IPS DF 6.9 (cell line): ENCODE results near the gene MADCAM1.

Experiments
- DNase-seq: peaks from one replicate; pipeline ENCODE4 v3.0.0-alpha.2; 2013; ENCODE audit warnings: low read depth, low spot score
- H3K27ac ChIP-seq: one replicate; pipeline ENCODE4 v1.5.1; 2013; ENCODE audit warnings: low read length, control low read depth
- H3K27me3 ChIP-seq: 2 replicates; pipeline ENCODE4 v1.6.1; 2013; ENCODE audit warnings: mild to moderate bottlenecking, low read length; ENCODE audit not compliant: control insufficient read depth, insufficient read depth
- H3K36me3 ChIP-seq: 2 replicates; pipeline ENCODE4 v1.6.1; 2013; ENCODE audit warnings: low read length; ENCODE audit not compliant: control insufficient read depth, insufficient read depth
- H3K4me1 ChIP-seq: 2 replicates; pipeline ENCODE4 v1.6.1; 2013; ENCODE audit warnings: low read length; ENCODE audit not compliant: control insufficient read depth, insufficient read depth
- H3K4me3 ChIP-seq: 2 replicates; pipeline ENCODE4 v1.5.1; 2013; ENCODE audit warnings: mild to moderate bottlenecking, low read length
- H3K9me3 ChIP-seq: 2 replicates; pipeline ENCODE4 v1.6.1; 2013; ENCODE audit warnings: low read length, inconsistent platforms; ENCODE audit not compliant: control insufficient read depth, insufficient read depth
- WGBS: extraction: QIAGEN DNeasy Blood & Tissue Kit; methylation state at CpG from one replicate; pipeline ENCODE4 v1.1.7; 2013; ENCODE audit warnings: mixed read lengths, missing lambda C conversion rate; ENCODE audit not compliant: insufficient read length, insufficient coverage; 5-methylcytosine and 5-hydroxymethylcytosine counted together

MADCAM1 gene

GRCh38 chr19:489418-490196, 6.7 kb upstream of the MADCAM1 start:
- H3K27ac ChIP-seq, result no peak overlapping the region
- WGBS, result no CpG with 5 or more reads among the region's 61 CpGs
- H3K9me3 ChIP-seq, result no peaks in the 10 kb centered on the region
- peaks cover 10% of the 10 kb centered on the region for H3K4me1 ChIP-seq
- no peaks in the 10 kb centered on the region for H3K27me3 ChIP-seq
- DNase-seq, result no peak
- no peaks in the 10 kb centered on the region for H3K36me3 ChIP-seq
- peak overlapping the region; percentile 91 for H3K4me3 ChIP-seq

DNA sequence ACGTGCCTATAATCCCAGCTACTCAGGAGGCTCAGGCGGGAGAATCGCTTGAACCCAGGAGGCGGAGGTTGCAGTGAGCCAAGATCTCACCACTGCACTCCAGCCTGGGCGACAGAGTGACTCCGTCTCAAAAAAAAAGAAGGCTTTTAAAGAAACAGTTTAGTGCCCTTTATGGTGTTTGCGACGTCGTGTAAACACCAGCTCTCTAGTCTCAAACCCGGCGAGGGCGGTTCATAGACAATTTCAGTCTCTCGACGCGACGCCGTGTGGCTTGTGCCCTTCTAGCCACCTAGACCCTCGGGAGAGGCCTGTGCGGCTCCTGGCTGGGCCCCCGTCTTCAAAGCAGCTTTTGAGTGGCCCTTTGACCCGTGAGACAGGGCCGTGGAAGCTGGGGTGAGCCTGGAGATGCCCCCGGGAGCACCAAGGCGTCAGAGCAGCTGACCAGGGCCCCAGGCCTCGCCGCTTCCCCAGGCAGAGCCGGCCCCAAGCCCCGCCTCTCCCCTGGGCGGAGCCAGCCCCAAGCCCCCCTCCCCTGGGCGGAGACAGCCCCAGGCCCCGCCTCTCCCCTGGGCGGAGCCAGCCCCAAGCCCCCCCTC, 5.0 kb upstream of the MADCAM1 start:
- no peak overlapping the region for H3K4me3 ChIP-seq
- no peaks in the 10 kb centered on the region for H3K36me3 ChIP-seq
- no peaks in the 10 kb centered on the region for H3K9me3 ChIP-seq
- no peaks in the 10 kb centered on the region for H3K27me3 ChIP-seq
- WGBS, result no CpG with 5 or more reads among the region's 32 CpGs
- H3K4me1 ChIP-seq, result peaks cover 6% of the 10 kb centered on the region
- DNase-seq, result no peak
- H3K27ac ChIP-seq, result no peak overlapping the region

DNA sequence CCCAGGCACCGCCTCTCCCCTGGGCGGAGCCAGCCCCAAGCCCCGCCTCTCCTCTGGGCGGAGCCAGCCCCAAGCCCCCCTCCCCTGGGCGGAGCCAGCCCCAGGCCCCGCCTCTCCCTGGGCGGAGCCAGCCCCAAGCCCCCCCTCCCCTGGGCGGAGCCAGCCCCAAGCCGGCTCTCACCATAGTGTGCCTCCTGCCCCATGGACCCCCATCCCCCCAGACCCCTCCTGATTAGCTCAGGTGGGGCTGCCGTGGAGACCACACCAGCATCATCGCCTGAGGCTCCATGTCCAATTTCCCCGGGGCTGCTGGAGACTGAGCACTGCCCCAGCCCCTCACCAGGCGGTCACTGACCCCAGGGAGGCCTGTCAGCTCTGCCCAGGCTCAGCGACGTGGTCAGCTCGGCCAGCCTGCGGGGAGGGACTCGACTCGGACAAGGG, 4.2 kb upstream of the MADCAM1 start:
- H3K9me3 ChIP-seq, result no peaks in the 10 kb centered on the region
- H3K27ac ChIP-seq, result no peak overlapping the region
- no CpG with 5 or more reads among the region's 19 CpGs for WGBS
- no peak for DNase-seq
- no peaks in the 10 kb centered on the region for H3K36me3 ChIP-seq
- no peaks in the 10 kb centered on the region for H3K27me3 ChIP-seq
- H3K4me3 ChIP-seq, result no peak overlapping the region
- peaks cover 6% of the 10 kb centered on the region for H3K4me1 ChIP-seq

DNA sequence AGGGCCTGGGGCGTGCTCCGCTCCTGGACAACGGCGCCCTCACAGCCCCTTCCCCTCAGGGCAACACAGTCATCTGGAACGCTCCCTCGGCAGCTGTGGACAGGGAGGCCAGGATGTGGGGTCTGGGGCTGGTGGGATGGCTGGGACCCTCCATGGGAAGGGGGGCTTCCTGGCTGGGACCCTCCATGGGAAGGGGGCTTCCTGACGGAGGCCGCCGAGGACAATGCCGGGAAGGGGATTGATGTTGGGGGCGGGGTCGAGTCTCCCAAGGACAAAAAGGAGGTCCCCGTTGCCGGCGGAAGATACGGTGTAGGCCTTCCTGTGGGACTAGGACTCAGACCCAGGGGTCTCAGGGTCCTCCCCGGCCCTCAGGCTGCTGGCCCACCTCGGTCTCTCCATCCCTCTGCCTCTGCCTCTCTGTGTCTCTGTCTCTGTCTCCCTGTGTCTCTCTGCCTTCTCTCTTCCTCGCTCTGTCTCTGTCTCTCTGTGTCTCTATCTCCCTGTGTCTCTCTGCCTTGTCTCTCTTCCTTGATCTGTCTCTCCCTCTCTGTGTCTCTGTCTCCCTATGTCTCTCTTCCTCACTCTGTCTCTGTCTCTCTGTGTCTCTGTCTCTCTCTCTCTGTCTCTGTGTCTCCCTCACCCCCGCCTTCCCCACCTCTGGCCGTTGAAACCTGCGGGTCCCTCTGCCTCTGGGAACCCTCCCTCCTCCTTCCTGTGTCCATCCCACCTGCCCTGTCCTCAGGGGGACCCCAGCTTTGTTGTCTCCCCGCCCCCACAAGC, 2.7 kb upstream of the MADCAM1 start:
- DNase-seq, result no peak
- Histone ChIP-seq H3K9me3 (no peaks in the 10 kb centered on the region), H3K36me3 (no peaks in the 10 kb centered on the region), H3K4me1 (peaks cover 6% of the 10 kb centered on the region), H3K27me3 (peaks cover 5% of the 10 kb centered on the region; the same call in 1 of the 2 replicates), H3K27ac (no peak overlapping the region), H3K4me3 (no peak overlapping the region)
- WGBS, result no CpG with 5 or more reads among the region's 23 CpGs

DNA sequence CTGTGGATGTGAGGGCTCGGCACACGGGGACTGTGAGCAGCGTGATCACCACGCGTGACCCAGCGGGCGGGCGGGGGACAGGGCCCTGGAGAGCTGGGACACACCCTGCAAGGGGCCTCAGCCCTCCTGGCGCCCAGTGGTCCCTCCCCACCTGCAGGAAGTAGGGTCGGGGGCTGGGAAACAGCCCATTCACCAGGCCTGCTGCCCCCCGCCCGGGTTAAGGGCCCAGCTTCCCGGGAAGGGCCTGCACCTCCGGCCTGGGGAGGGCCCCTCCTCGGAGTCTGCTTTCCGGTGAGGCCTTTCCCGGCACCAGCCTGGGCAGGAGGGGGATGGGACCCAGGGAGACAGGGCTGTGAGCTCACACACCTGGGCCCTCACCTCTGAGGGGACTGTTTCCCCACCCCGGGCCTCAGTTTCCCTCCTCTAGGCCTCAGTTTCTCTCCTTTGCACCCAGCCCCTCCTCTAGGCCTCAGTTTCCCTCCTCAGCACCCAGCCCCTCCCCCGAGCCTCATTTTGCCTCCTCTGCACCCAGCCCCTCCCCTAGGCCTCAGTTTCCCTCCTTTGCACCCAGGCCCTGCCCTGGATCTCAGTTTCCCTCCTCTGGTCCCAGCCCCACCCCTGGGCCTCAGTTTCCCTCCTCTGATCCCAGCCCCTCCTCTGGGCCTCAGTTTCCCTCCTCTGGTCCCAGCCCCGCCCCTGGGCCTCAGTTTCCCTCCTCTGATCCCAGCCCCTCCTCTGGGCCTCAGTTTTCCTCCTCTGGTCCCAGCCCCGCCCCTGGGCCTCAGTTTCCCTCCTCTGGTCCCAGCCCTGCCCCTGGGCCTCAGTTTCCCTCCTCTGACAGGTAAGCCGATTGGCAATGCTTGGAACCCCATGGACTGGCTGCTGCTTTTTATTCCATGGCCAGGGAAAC, 1.9 kb upstream of the MADCAM1 start:
- WGBS, result no CpG with 5 or more reads among the region's 22 CpGs
- peaks cover 10% of the 10 kb centered on the region; the same call in 1 of the 2 replicates for H3K27me3 ChIP-seq
- H3K4me3 ChIP-seq, result no peak overlapping the region
- H3K4me1 ChIP-seq, result peaks cover 6% of the 10 kb centered on the region
- H3K9me3 ChIP-seq, result no peaks in the 10 kb centered on the region
- no peaks in the 10 kb centered on the region for H3K36me3 ChIP-seq
- no peak for DNase-seq
- no peak overlapping the region for H3K27ac ChIP-seq

DNA sequence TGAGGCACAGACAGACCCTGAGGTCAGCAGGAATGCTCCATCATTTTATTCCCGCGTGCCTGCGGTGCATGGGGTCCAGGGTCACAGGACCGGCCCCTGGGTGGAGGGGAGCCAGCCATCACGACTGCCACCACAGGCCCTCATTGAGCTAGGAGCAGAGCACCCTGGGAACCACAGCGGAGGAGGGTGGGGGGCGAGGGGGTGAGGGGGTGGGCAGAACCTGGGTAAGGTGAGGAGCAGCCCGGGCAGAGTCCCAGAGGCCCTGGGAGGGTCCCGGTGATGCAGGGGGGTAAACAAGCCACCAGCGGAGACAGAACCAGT, 1.2 kb upstream of the MADCAM1 start:
- Histone ChIP-seq H3K27me3 (peaks cover 11% of the 10 kb centered on the region; the same call in 1 of the 2 replicates), H3K9me3 (no peaks in the 10 kb centered on the region), H3K4me3 (no peak overlapping the region), H3K27ac (no peak overlapping the region), H3K36me3 (no peaks in the 10 kb centered on the region), H3K4me1 (peaks cover 6% of the 10 kb centered on the region)
- DNase-seq, result no peak
- WGBS, result no CpG with 5 or more reads among the region's 10 CpGs

- no CpG with 5 or more reads among the region's 32 CpGs for WGBS
- Histone ChIP-seq H3K27me3 (peaks cover 11% of the 10 kb centered on the region; the same call in 1 of the 2 replicates), H3K9me3 (no peaks in the 10 kb centered on the region), H3K4me3 (no peak overlapping the region), H3K27ac (no peak overlapping the region), H3K36me3 (no peaks in the 10 kb centered on the region), H3K4me1 (peaks cover 6% of the 10 kb centered on the region)
- DNase-seq, result no peak
Measured at GRCh38 chr19:495402-496111, 729 bp upstream of the MADCAM1 start.

- H3K9me3 ChIP-seq, result no peaks in the 10 kb centered on the region
- no peak for DNase-seq
- H3K27ac ChIP-seq, result no peak overlapping the region
- peak overlapping the region; percentile 54; the same call in 1 of the 2 replicates for H3K4me3 ChIP-seq
- peaks cover 11% of the 10 kb centered on the region; the same call in 1 of the 2 replicates for H3K27me3 ChIP-seq
- WGBS, result no CpG with 5 or more reads among the region's 18 CpGs
- H3K36me3 ChIP-seq, result no peaks in the 10 kb centered on the region
- H3K4me1 ChIP-seq, result peaks cover 4% of the 10 kb centered on the region; the same call in 1 of the 2 replicates
Measured at GRCh38 chr19:496986-497385, 700 bp downstream of the MADCAM1 start.

GRCh38 chr19:497491-497868, 1.2 kb downstream of the MADCAM1 start:
- Histone ChIP-seq H3K27ac (no peak overlapping the region), H3K36me3 (no peaks in the 10 kb centered on the region), H3K9me3 (no peaks in the 10 kb centered on the region), H3K4me1 (0 out of 2 replicates have a peak, but pooled peaks cover 2% of the 10 kb centered on the region), H3K4me3 (peak overlapping the region; percentile 54; the same call in 1 of the 2 replicates), H3K27me3 (peaks cover 11% of the 10 kb centered on the region; the same call in 1 of the 2 replicates)
- WGBS, result no CpG with 5 or more reads among the region's 36 CpGs
- DNase-seq, result no peak
